ENCODE results near the gene PANX1. TPM values are rescaled to one million over a fixed set of nuclear protein-coding genes. Genes with fewer than 3 reads are reported as not detected.

PANX1 gene
- total RNA-seq, 2 donors from 2014 or later, result 12.3 to 15.7 TPM

- H3K27ac ChIP-seq, result no peak overlapping the region
- no peaks in the 10 kb centered on the region for H3K27me3 ChIP-seq
- TF ChIP-seq CTCF (IDR thresholded peaks at IDR 0.05), result no peak
- H3K9me3 ChIP-seq, result no peaks in the 10 kb centered on the region
- H3K36me3 ChIP-seq, result no peaks in the 10 kb centered on the region
- H3K4me3 ChIP-seq, result no peak overlapping the region
- H3K4me1 ChIP-seq, result peaks cover 0 to 47% of the 10 kb centered on the region in 2 donors
- DNase-seq (ENCODE audit: low spot score), result no peak
These were observed 15.6 kb downstream of the PANX1 start for GRCh38 chr11:94144216-94144615.

GRCh38 chr11:94144664-94145063, 16.0 kb downstream of the PANX1 start:
- H3K4me1 ChIP-seq, result peaks cover 0 to 47% of the 10 kb centered on the region in 2 donors
- no peaks in the 10 kb centered on the region for H3K9me3 ChIP-seq
- DNase-seq (ENCODE audit: low spot score), result no peak
- H3K4me3 ChIP-seq, result no peak overlapping the region
- H3K27me3 ChIP-seq, result no peaks in the 10 kb centered on the region
- H3K27ac ChIP-seq, result no peak overlapping the region
- no peaks in the 10 kb centered on the region for H3K36me3 ChIP-seq
- no peak for TF ChIP-seq CTCF (IDR thresholded peaks at IDR 0.05)

- peaks cover 0 to 49% of the 10 kb centered on the region in 2 donors for H3K4me1 ChIP-seq
- no peaks in the 10 kb centered on the region for H3K27me3 ChIP-seq
These were observed 16.8 kb downstream of the PANX1 start for GRCh38 chr11:94145431-94145830.

GRCh38 chr11:94145916-94146315, 17.3 kb downstream of the PANX1 start:
- Histone ChIP-seq H3K27ac (no peak overlapping the region), H3K36me3 (no peaks in the 10 kb centered on the region), H3K4me1 (peaks cover 0 to 54% of the 10 kb centered on the region in 2 donors), H3K4me3 (no peak overlapping the region), H3K27me3 (no peaks in the 10 kb centered on the region), H3K9me3 (no peaks in the 10 kb centered on the region)
- TF ChIP-seq CTCF (IDR thresholded peaks at IDR 0.05), result no peak
- DNase-seq (ENCODE audit: low spot score), result no peak

More at GRCh38 chr11:94145431-94145830, 16.8 kb downstream of the PANX1 start:
- no peaks in the 10 kb centered on the region for H3K36me3 ChIP-seq
- H3K4me3 ChIP-seq, result no peak overlapping the region
- TF ChIP-seq CTCF (IDR thresholded peaks at IDR 0.05), result no peak
- no peak for DNase-seq (ENCODE audit: low spot score)
- no peaks in the 10 kb centered on the region for H3K9me3 ChIP-seq
- no peak overlapping the region for H3K27ac ChIP-seq

- no peak overlapping the region for H3K4me3 ChIP-seq
- no peak for TF ChIP-seq CTCF (IDR thresholded peaks at IDR 0.05)
- no peaks in the 10 kb centered on the region for H3K27me3 ChIP-seq
- no peak for DNase-seq (ENCODE audit: low spot score)
- H3K4me1 ChIP-seq, result peaks cover 0 to 61% of the 10 kb centered on the region in 2 donors
- H3K36me3 ChIP-seq, result no peaks in the 10 kb centered on the region
- no peaks in the 10 kb centered on the region for H3K9me3 ChIP-seq
- H3K27ac ChIP-seq, result no peak overlapping the region
These were observed 18.8 kb downstream of the PANX1 start for GRCh38 chr11:94147433-94147845.

- TF ChIP-seq CTCF (IDR thresholded peaks at IDR 0.05), result no peak
- Histone ChIP-seq H3K27me3 (no peaks in the 10 kb centered on the region), H3K4me1 (peaks cover 0 to 66% of the 10 kb centered on the region in 2 donors), H3K9me3 (no peaks in the 10 kb centered on the region), H3K4me3 (no peak overlapping the region), H3K27ac (no peak overlapping the region), H3K36me3 (no peaks in the 10 kb centered on the region)
- DNase-seq (ENCODE audit: low spot score), result no peak
These were observed 19.5 kb downstream of the PANX1 start for GRCh38 chr11:94148189-94148588.

Measured in right atrium auricular region (tissue), 2 donors.